ENCODE measurements around the gene TEK.

DNA sequence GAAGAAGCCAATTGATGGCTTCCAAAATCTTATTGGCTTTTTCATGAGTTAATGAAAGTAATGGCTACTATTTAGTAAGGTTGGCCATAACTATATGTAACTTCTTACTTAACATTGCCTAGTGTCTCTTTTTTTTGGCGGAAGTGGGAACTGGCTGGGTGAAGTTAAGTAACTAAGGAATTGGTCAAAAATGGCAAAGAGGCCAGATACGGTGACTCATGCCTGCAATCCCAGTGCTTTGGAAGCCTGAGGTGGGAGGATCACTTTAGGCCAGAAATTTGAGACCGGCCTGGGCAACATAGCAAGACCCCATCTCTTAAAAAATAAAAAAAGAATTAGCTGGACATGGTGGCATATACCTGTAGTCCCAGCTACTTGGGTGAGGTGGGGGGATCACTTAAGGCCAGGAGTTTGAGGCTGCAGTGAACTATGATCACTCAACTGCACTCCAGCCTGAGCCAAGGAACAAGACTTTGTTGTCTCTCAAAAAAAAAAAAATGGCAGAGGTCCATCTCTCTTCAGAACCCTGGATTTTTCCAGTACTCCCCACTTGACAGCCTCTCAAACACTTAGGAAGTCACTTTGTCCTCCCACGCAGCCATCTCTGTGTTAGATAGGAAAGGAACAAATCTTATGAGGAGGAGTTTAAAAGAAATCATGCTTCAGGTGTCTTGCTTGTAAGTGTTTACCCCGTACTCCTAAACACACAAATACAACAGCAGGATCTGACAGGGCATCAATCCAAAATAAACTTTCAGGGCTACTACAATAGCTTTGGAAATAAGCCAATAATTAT, 75.7 kb downstream of the TEK start:
- TF ChIP-seq CTCF (IDR thresholded peaks at IDR 0.05; ENCODE audit: insufficient read depth, low read depth, low read length) (no peak), EZH2 (IDR thresholded peaks at IDR 0.05; ENCODE audit: insufficient read depth, low read length) (no peak)
